Erythroblast (primary cell): ENCODE data around the gene SOX5.

Experiments used
- GATA1 ChIP-seq: IDR thresholded peaks from 2 replicates; pipeline ENCODE4 v1.6.1; 2011; ENCODE audit warnings: low read depth, mild to moderate bottlenecking, control low read depth, low read length, moderate library complexity
- POLR2A ChIP-seq: IDR thresholded peaks from 2 replicates; pipeline ENCODE4 v1.6.1; 2011; ENCODE audit warnings: mild to moderate bottlenecking, low read length

GRCh38 chr12:23655884-23656283 lies 293.6 kb downstream of the SOX5 start:
- no peak for TF ChIP-seq POLR2A
- no peak for TF ChIP-seq GATA1
